GM12801 (cell line): Measurements from ENCODE around the gene RASEF.

Experiments
- TF ChIP-seq, protein P1 (sequence below): IDR thresholded peaks from one replicate; pipeline ENCODE4 v1.5.1; 2011; ENCODE audit warnings: control low read depth; ENCODE audit not compliant: insufficient read length; ENCODE audit errors: extremely low read depth

RASEF gene

GRCh38 chr9:82997476-82998140 lies 65.3 kb downstream of the RASEF start:
- TF ChIP-seq, protein P1, sequence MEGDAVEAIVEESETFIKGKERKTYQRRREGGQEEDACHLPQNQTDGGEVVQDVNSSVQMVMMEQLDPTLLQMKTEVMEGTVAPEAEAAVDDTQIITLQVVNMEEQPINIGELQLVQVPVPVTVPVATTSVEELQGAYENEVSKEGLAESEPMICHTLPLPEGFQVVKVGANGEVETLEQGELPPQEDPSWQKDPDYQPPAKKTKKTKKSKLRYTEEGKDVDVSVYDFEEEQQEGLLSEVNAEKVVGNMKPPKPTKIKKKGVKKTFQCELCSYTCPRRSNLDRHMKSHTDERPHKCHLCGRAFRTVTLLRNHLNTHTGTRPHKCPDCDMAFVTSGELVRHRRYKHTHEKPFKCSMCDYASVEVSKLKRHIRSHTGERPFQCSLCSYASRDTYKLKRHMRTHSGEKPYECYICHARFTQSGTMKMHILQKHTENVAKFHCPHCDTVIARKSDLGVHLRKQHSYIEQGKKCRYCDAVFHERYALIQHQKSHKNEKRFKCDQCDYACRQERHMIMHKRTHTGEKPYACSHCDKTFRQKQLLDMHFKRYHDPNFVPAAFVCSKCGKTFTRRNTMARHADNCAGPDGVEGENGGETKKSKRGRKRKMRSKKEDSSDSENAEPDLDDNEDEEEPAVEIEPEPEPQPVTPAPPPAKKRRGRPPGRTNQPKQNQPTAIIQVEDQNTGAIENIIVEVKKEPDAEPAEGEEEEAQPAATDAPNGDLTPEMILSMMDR: no peak

DNA sequence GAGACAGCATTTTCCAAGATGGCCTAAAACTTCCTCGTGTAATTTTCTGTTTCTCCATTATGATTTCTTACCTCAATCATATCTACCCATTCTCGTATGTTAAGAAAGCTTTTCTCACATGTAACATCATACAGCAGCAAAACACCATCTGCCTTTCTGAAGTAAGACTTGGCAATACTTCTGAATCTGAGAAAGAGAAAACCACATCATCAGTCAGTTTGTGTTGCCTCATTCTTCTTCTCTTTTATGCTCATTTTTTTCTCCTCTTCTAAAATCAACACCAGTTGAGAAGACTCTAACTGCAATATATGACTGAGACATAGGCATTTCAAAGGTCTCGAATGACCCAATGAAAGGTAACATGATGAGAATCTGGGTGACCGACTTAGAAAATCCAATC lies 66.0 kb downstream of the RASEF start:
- TF ChIP-seq, protein P1: no peak

GRCh38 chr9:82993856-82994605 lies 68.9 kb downstream of the RASEF start:
- TF ChIP-seq, protein P1: no peak

GRCh38 chr9:82991671-82992070 lies 71.3 kb downstream of the RASEF start:
- TF ChIP-seq, protein P1: no peak

DNA sequence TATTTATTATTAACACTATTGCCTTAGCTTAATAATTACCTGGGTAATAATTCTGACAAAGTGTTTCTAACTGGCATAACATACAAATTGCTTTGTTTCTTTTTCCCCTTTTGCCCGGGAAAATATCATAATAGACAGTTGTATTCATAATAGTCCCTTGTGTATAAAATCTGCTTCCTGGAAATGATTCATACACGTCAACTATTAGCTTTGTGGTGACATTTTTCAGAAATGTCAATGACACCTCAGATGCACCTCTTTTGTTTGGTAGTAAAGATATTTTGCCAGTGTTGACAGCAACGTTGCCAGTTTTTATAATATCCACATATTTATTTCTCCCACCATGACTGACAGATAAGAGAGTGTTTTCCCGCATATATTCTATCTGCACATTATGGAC lies 73.0 kb downstream of the RASEF start:
- TF ChIP-seq, protein P1: no peak

- TF ChIP-seq, protein P1: no peak
Measured at GRCh38 chr9:82988488-82988887, 74.5 kb downstream of the RASEF start.

DNA sequence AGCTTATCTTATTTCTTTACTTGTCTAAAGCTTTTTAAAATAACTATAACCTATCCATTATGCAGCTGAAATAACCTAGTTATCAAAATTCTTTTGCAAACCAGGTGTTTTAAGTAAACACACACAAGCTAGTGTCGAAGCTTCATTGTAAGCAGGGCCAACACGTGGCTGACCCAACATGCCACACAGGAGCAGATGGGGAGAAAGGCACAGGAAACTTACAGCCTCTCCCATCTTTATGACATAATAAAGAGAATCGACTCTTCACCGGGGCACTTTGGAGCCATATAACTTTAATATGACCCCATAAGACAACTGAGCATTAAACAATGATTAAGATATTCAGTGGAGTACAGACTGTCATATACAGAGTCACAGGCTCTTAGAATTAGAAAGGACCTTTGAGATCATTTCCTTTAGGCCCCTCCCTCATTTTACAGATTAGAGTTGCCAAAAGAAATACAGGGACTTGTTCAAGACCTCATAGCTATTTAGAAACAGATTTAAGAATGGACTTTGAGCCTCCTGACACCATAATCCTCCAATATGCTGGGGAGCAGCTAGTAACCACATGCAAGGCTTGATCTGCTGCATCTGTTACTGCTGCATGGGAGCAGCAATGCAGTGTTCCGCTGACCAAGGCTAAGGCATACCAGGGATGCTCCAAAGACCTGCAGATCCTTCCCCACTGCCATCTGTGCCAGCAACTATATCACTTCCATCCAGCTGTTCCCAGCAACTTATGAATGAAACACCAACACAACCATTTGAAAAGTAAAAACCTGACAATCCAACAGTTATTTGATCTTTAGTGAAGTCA lies 75.4 kb downstream of the RASEF start:
- TF ChIP-seq, protein P1: no peak
